ENCODE results near the gene SUSD2. TPM values are rescaled to one million over a fixed set of nuclear protein-coding genes. Genes with fewer than 3 reads are reported as not detected.
"Not testable (repeated sequence)": the region's sequence is repeated elsewhere in the genome, so short reads cannot be mapped to it uniquely, and the experiment has no call there.

Gene SUSD2
- total RNA-seq, 1 donor from 2014 or later, result under 0.01 TPM

GRCh38 chr22:24208012-24208749 lies 26.9 kb downstream of the SUSD2 start:
- no peak overlapping the region for H3K4me3 ChIP-seq (ENCODE audit: low read depth, low read length)
- TF ChIP-seq CTCF (IDR thresholded peaks at IDR 0.05; ENCODE audit: insufficient read depth, low read length, severe bottlenecking), result no peak
- no peaks in the 10 kb centered on the region for H3K36me3 ChIP-seq (ENCODE audit: control insufficient read depth, insufficient read depth, low read length)
- no peaks in the 10 kb centered on the region for H3K27me3 ChIP-seq (ENCODE audit: control insufficient read depth, insufficient read depth, low read length)
- FAIRE-seq (peak; percentile 62), DNase-seq (ENCODE audit: low read depth) (peak; percentile 99)

- DNase-seq (ENCODE audit: low read depth) (no peak), FAIRE-seq (no peak)
- no peaks in the 10 kb centered on the region for H3K27me3 ChIP-seq (ENCODE audit: control insufficient read depth, insufficient read depth, low read length)
- no peak for TF ChIP-seq CTCF (IDR thresholded peaks at IDR 0.05; ENCODE audit: insufficient read depth, low read length, severe bottlenecking)
- no peaks in the 10 kb centered on the region for H3K36me3 ChIP-seq (ENCODE audit: control insufficient read depth, insufficient read depth, low read length)
- no peak overlapping the region for H3K4me3 ChIP-seq (ENCODE audit: low read depth, low read length)
Measured at GRCh38 chr22:24209016-24209415, 27.7 kb downstream of the SUSD2 start.

- no peak overlapping the region for H3K4me3 ChIP-seq (ENCODE audit: low read depth, low read length)
- H3K27me3 ChIP-seq (ENCODE audit: control insufficient read depth, insufficient read depth, low read length), result no peaks in the 10 kb centered on the region
- TF ChIP-seq CTCF (IDR thresholded peaks at IDR 0.05; ENCODE audit: insufficient read depth, low read length, severe bottlenecking), result no peak
- no peak for FAIRE-seq
- H3K36me3 ChIP-seq (ENCODE audit: control insufficient read depth, insufficient read depth, low read length), result no peaks in the 10 kb centered on the region
- DNase-seq (ENCODE audit: low read depth), result no peak
Measured at GRCh38 chr22:24209687-24210086, 28.4 kb downstream of the SUSD2 start.

- not testable (repeated sequence) for H3K27me3 ChIP-seq (ENCODE audit: control insufficient read depth, insufficient read depth, low read length); FAIRE-seq; H3K36me3 ChIP-seq (ENCODE audit: control insufficient read depth, insufficient read depth, low read length); H3K4me3 ChIP-seq (ENCODE audit: low read depth, low read length)
- peak; percentile 15 for DNase-seq (ENCODE audit: low read depth)
Measured at GRCh38 chr22:24210409-24210808, 29.1 kb downstream of the SUSD2 start.

GRCh38 chr22:24211716-24212115 lies 30.4 kb downstream of the SUSD2 start:
- not testable (repeated sequence) for H3K27me3 ChIP-seq (ENCODE audit: control insufficient read depth, insufficient read depth, low read length); H3K36me3 ChIP-seq (ENCODE audit: control insufficient read depth, insufficient read depth, low read length); H3K4me3 ChIP-seq (ENCODE audit: low read depth, low read length); DNase-seq (ENCODE audit: low read depth); FAIRE-seq

- not testable (repeated sequence) for FAIRE-seq; H3K36me3 ChIP-seq (ENCODE audit: control insufficient read depth, insufficient read depth, low read length); DNase-seq (ENCODE audit: low read depth); H3K27me3 ChIP-seq (ENCODE audit: control insufficient read depth, insufficient read depth, low read length); H3K4me3 ChIP-seq (ENCODE audit: low read depth, low read length)
Measured at GRCh38 chr22:24213111-24213510, 31.8 kb downstream of the SUSD2 start.

- no peak for FAIRE-seq
- H3K4me3 ChIP-seq (ENCODE audit: low read depth, low read length), result no peak overlapping the region
- no peaks in the 10 kb centered on the region for H3K36me3 ChIP-seq (ENCODE audit: control insufficient read depth, insufficient read depth, low read length)
- no peaks in the 10 kb centered on the region for H3K27me3 ChIP-seq (ENCODE audit: control insufficient read depth, insufficient read depth, low read length)
- DNase-seq (ENCODE audit: low read depth), result no peak
- TF ChIP-seq CTCF (IDR thresholded peaks at IDR 0.05; ENCODE audit: insufficient read depth, low read length, severe bottlenecking), result no peak
Measured at GRCh38 chr22:24214467-24215285, 33.4 kb downstream of the SUSD2 start.

All from bronchial epithelial cell (primary cell).